Thyroid gland (tissue), 4 donors: ENCODE data around the gene PLEKHH1. TPM values are rescaled to one million over a fixed set of nuclear protein-coding genes. Genes with fewer than 3 reads are reported as not detected.

Source experiments
- DNase-seq, 2 donors: peaks; one replicate each; pipeline ENCODE4 v3.0.0-alpha.2; 2019
- H3K27ac ChIP-seq, 3 donors: fragments of 200-600 bp; sonication (generic); 1 replicate in 2 of 3; 2 replicates in 1 of 3; pipeline ENCODE4 v1.5.1; 2016 to 2019; ENCODE audit warnings: mild to moderate bottlenecking in 1 of 3, moderate library complexity in 1 of 3
- H3K27me3 ChIP-seq: fragments of 200-600 bp; sonication (generic); one replicate; pipeline ENCODE4 v1.5.1; 2019
- H3K36me3 ChIP-seq, 2 donors: fragments of 200-600 bp; sonication (generic); one replicate each; pipeline ENCODE4 v1.5.1; 2016 to 2019
- H3K4me1 ChIP-seq, 2 donors: fragments of 200-600 bp; sonication (generic); one replicate each; pipeline ENCODE4 v1.5.1; 2017 to 2019
- H3K4me3 ChIP-seq, 3 donors: fragments of 200-600 bp; sonication (generic); replicated peaks in 1 of 3; 1 replicate in 2 of 3; 2 replicates in 1 of 3; pipeline ENCODE4 v1.5.1; 2016; ENCODE audit warnings: mild to moderate bottlenecking in 1 of 3
- H3K9me3 ChIP-seq: fragments of 200-600 bp; sonication (generic); one replicate; pipeline ENCODE4 v1.5.1; 2017
- CTCF ChIP-seq, 6 experiments: fragments of 200-600 bp in 3 of 6; fragments of 450-650 bp in 3 of 6; sonication (generic) in 3 of 6; IDR thresholded peaks; one replicate each; pipeline ENCODE4 v1.5.1; 2016 to 2019; ENCODE audit warnings: antibody characterized with exemption in 6 of 6, mild to moderate bottlenecking in 2 of 6, inconsistent platforms in 1 of 6, moderate library complexity in 1 of 6
- POLR2A ChIP-seq, 2 donors: fragments of 450-650 bp; IDR thresholded peaks; one replicate each; pipeline ENCODE4 v1.6.1; 2017; ENCODE audit warnings: antibody characterized with exemption in 2 of 2, mild to moderate bottlenecking in 2 of 2, moderate library complexity in 1 of 2
- WGBS, 2 donors: methylation state at CpG; one replicate each; pipeline ENCODE4 v1.1.5; 2017; 5-methylcytosine and 5-hydroxymethylcytosine counted together
- intact Hi-C: fragments of 100-400 bp; cut with DNase I; formaldehyde crosslinking; loops from one replicate; pipeline ENCODE4 v1.15.1; 2023
- small RNA-seq: library from RNA; depleted of rRNA; stranded (forward); fragments of <200 nt; gene quantifications from one replicate; pipeline ENCODE3, GENCODE V24; 2016
- total RNA-seq, 4 donors: library from RNA; depleted of rRNA; stranded (reverse); fragments of >200 nt; gene quantifications; one replicate each; pipeline ENCODE4 v1.2.3, GENCODE V29; 2016

Gene PLEKHH1
- total RNA-seq, 4 donors from 2014 or later = 225 to 336 (median 241) TPM

- Histone ChIP-seq H3K9me3 (no peaks in the 10 kb centered on the region), H3K4me1 (peaks cover 26 to 50% of the 10 kb centered on the region in 2 donors), H3K4me3 (no peak overlapping the region), H3K27ac (no peak overlapping the region), H3K36me3 (no peaks in the 10 kb centered on the region), H3K27me3 (no peaks in the 10 kb centered on the region)
- intact Hi-C loops = no loop called here
- DNase-seq = no peak
- WGBS, 2 donors = 94% methylated on average over 5 of the region's 5 CpGs
- TF ChIP-seq POLR2A (IDR thresholded peaks at IDR 0.05) (no peak), CTCF (IDR thresholded peaks at IDR 0.05) (no peak)
Measured at GRCh38 chr14:67633451-67634147, 100.5 kb downstream of the PLEKHH1 start.

GRCh38 chr14:67636361-67636919 lies 103.3 kb downstream of the PLEKHH1 start:
- intact Hi-C loops = no loop called here
- peaks cover 26 to 48% of the 10 kb centered on the region in 2 donors for H3K4me1 ChIP-seq
- H3K36me3 ChIP-seq = no peaks in the 10 kb centered on the region
- 38% methylated on average over 3 of the region's 3 CpGs for WGBS, 2 donors
- no peaks in the 10 kb centered on the region for H3K27me3 ChIP-seq
- peak overlapping the region; percentile 81 to 94 (median 89) for H3K27ac ChIP-seq
- no peak for TF ChIP-seq CTCF (IDR thresholded peaks at IDR 0.05)
- peak in 1 of 2 donors; percentile 63 for TF ChIP-seq POLR2A (IDR thresholded peaks at IDR 0.05)
- H3K9me3 ChIP-seq = no peaks in the 10 kb centered on the region
- H3K4me3 ChIP-seq = no peak overlapping the region
- DNase-seq = peak; percentile 49 to 50

- Histone ChIP-seq H3K4me1 (peaks cover 26 to 52% of the 10 kb centered on the region in 2 donors), H3K27ac (peak overlapping the region; percentile 81 to 94 (median 89)), H3K9me3 (no peaks in the 10 kb centered on the region), H3K36me3 (no peaks in the 10 kb centered on the region), H3K4me3 (no peak overlapping the region), H3K27me3 (no peaks in the 10 kb centered on the region)
- WGBS, 2 donors = 97% methylated on average over 3 of the region's 3 CpGs
- intact Hi-C loops = no loop called here
- TF ChIP-seq CTCF (IDR thresholded peaks at IDR 0.05) (no peak), POLR2A (IDR thresholded peaks at IDR 0.05) (no peak)
- DNase-seq = no peak
Measured at GRCh38 chr14:67638642-67639041, 105.6 kb downstream of the PLEKHH1 start.

Small RNA genes within 50 kb of the gene (small RNA-seq; reads per million reads assigned to genes)
- gene AL132640.3 (not detected), gene RF00019 (not detected)

Other genes starting within 250 kb of the PLEKHH1 start
- gene ATP6V1D, start 173.5 kb upstream of the PLEKHH1 start, total RNA-seq = 100 to 1,000 TPM; 123 to 220 (median 192) TPM
- gene EIF2S1, start 173.0 kb upstream of the PLEKHH1 start, total RNA-seq = 10 to 100 TPM; 53.3 to 98.5 (median 69.6) TPM
- 10 to 100 TPM; 22.0 to 75.2 (median 58.6) TPM for gene PLEK2, start 121.1 kb upstream of the PLEKHH1 start, total RNA-seq
- 10 to 100 TPM; 27.3 to 63.5 (median 35.0) TPM for gene TMEM229B, start 44.6 kb upstream of the PLEKHH1 start, total RNA-seq
- gene PIGH, start 67.0 kb downstream of the PLEKHH1 start, total RNA-seq = 100 to 1,000 TPM in 1 of 4 donors, 10 to 100 TPM in 3; 43.0 to 103 (median 63.1) TPM
- gene ARG2, start 86.6 kb downstream of the PLEKHH1 start, total RNA-seq = 100 to 1,000 TPM in 2 of 4 donors, 10 to 100 TPM in 2; 76.1 to 160 (median 95.0) TPM
- 100 to 1,000 TPM in 2 of 4 donors, 10 to 100 TPM in 2; 82.0 to 178 (median 99.8) TPM for gene VTI1B, start 141.3 kb downstream of the PLEKHH1 start, total RNA-seq
- gene RDH11, start 162.5 kb downstream of the PLEKHH1 start, total RNA-seq = 100 to 1,000 TPM in 3 of 4 donors, 10 to 100 TPM in 1; 72.2 to 158 (median 112) TPM
- 1 to 10 TPM in 1 of 4 donors, under 1 TPM in 2, not detected in 1; 0.22 to 2.9 (median 0.92) TPM for gene RDH12, start 168.6 kb downstream of the PLEKHH1 start, total RNA-seq